OCI-M2 (cell line): Measurements from ENCODE around the gene WDR7.

Experiments used
- DNase-seq: peaks from one replicate; lab custom pipeline; 2025; ENCODE audit not compliant: unreplicated experiment; lab: John Stamatoyannopoulos, UW

The WDR7 gene

GRCh38 chr18:57027190-57027708 lies 376.1 kb downstream of the WDR7 start:
- no peak for DNase-seq

GRCh38 chr18:57029761-57030160 lies 378.6 kb downstream of the WDR7 start:
- DNase-seq = no peak

- no peak for DNase-seq
Observed at GRCh38 chr18:57030417-57030816, 379.3 kb downstream of the WDR7 start.

GRCh38 chr18:57035590-57035989 lies 384.4 kb downstream of the WDR7 start:
- no peak for DNase-seq

GRCh38 chr18:57038395-57038794 lies 387.2 kb downstream of the WDR7 start:
- DNase-seq = no peak

GRCh38 chr18:57040175-57040574 lies 389.0 kb downstream of the WDR7 start:
- DNase-seq = no peak

- DNase-seq = no peak
Observed at GRCh38 chr18:57043241-57043640, 392.1 kb downstream of the WDR7 start.

- DNase-seq = no peak
Observed at GRCh38 chr18:57048351-57048750, 397.2 kb downstream of the WDR7 start.

- DNase-seq = no peak
Observed at GRCh38 chr18:57048859-57049258, 397.7 kb downstream of the WDR7 start.

- no peak for DNase-seq
Observed at GRCh38 chr18:57050310-57050949, 399.3 kb downstream of the WDR7 start.

- DNase-seq = no peak
Observed at GRCh38 chr18:57051021-57051656, 400.0 kb downstream of the WDR7 start.

GRCh38 chr18:57051657-57052044 lies 400.5 kb downstream of the WDR7 start:
- DNase-seq = no peak

GRCh38 chr18:57052173-57052572 lies 401.0 kb downstream of the WDR7 start:
- no peak for DNase-seq

- no peak for DNase-seq
Observed at GRCh38 chr18:57052759-57053158, 401.6 kb downstream of the WDR7 start.

- DNase-seq = no peak
Observed at GRCh38 chr18:57054891-57055290, 403.7 kb downstream of the WDR7 start.

GRCh38 chr18:57057890-57058289 lies 406.7 kb downstream of the WDR7 start:
- DNase-seq = no peak

- DNase-seq = no peak
Observed at GRCh38 chr18:57058734-57059133, 407.6 kb downstream of the WDR7 start.

- no peak for DNase-seq
Observed at GRCh38 chr18:57059366-57059765, 408.2 kb downstream of the WDR7 start.

- no peak for DNase-seq
Observed at GRCh38 chr18:57060814-57061213, 409.7 kb downstream of the WDR7 start.

GRCh38 chr18:57062178-57062577 lies 411.0 kb downstream of the WDR7 start:
- no peak for DNase-seq

GRCh38 chr18:57062844-57063243 lies 411.7 kb downstream of the WDR7 start:
- no peak for DNase-seq

- no peak for DNase-seq
Observed at GRCh38 chr18:57063601-57064103, 412.5 kb downstream of the WDR7 start.
